A549 (cell line): Measurements from ENCODE around the gene IL22. TPM values are rescaled to one million over a fixed set of nuclear protein-coding genes. Genes with fewer than 3 reads are reported as not detected.
A peak's percentile ranks its signal among the peaks of the same experiment; 100 is the strongest.

Experiments
- ATAC-seq, 2 experiments: fragments of 200-7000 bp in 1 of 2; fragments of >200 bp in 1 of 2; cut with Nextera tagmentation in 1 of 2; cut with Tn5 transposase in 1 of 2; 3 replicates each; pipeline versions ENCODE4 v1.8.0 to v1.9.1; 2018 to 2020; ENCODE audit warnings: mild to moderate bottlenecking in 1 of 2, moderate library complexity in 1 of 2
- CTCF ChIA-PET: fragments of 300-600 bp; sonication (Branson Sonifier 250); formaldehyde crosslinking; extraction: SDS; loops from one replicate; lab custom pipeline; 2021; ENCODE audit warnings: antibody characterized with exemption, inconsistent platforms; lab: Yijun Ruan, JAX
- POLR2A ChIA-PET: fragments of 350-600 bp; formaldehyde crosslinking; extraction: SDS; loops from one replicate; lab custom pipeline; 2021; ENCODE audit warnings: antibody characterized with exemption, inconsistent platforms; lab: Yijun Ruan, JAX
- DNase-seq, 2 experiments: peaks; one replicate each; pipeline versions ENCODE4 v3.0.0 to v3.0.0-alpha.2; 2011 to 2016; ENCODE audit warnings: low read depth in 1 of 2, low spot score in 1 of 2
- FAIRE-seq: peaks from 2 replicates; lab custom pipeline; 2011; peaks lifted over from hg19 to GRCh38; lab: Jason Lieb, UNC
- H3K27ac ChIP-seq, 2 experiments: fragments of >200 bp; sonication (Bioruptor Twin); formaldehyde crosslinking; 3 replicates each; pipeline ENCODE4 v1.5.1; 2016 to 2017
- H3K4me1 ChIP-seq: fragments of >200 bp; sonication (Bioruptor Twin); formaldehyde crosslinking; 3 replicates; pipeline ENCODE4 v1.6.1; 2016
- H3K4me2 ChIP-seq: fragments of >200 bp; sonication (Bioruptor Twin); formaldehyde crosslinking; 3 replicates; pipeline ENCODE4 v1.6.1; 2016
- H3K4me3 ChIP-seq: fragments of >200 bp; sonication (Bioruptor Twin); formaldehyde crosslinking; 3 replicates; pipeline ENCODE4 v1.5.1; 2016
- H3K9me3 ChIP-seq: fragments of >200 bp; sonication (Bioruptor Twin); formaldehyde crosslinking; 3 replicates; pipeline ENCODE4 v1.6.1; 2016
- ATOH8 ChIP-seq: fragments of 250-450 bp; sonication (Bioruptor Pico); IDR thresholded peaks from 2 replicates; pipeline ENCODE4 v1.5.0; 2020; ENCODE audit warnings: low read depth, mild to moderate bottlenecking, moderate library complexity
- BHLHE40 ChIP-seq: IDR thresholded peaks from 2 replicates; pipeline ENCODE4 v1.6.1; 2012; ENCODE audit warnings: low read depth, low read length, inconsistent platforms
- CBX2 ChIP-seq: fragments of 200-600 bp; sonication (generic); IDR thresholded peaks from 2 replicates; pipeline ENCODE4 v1.6.1; 2016; ENCODE audit warnings: low read depth, mild to moderate bottlenecking, borderline replicate concordance
- CTCF ChIP-seq: fragments of >200 bp; sonication (Bioruptor Twin); formaldehyde crosslinking; IDR thresholded peaks from 3 replicates; pipeline ENCODE4 v1.5.1; 2016
- EHMT2 ChIP-seq: fragments of 200-600 bp; sonication (generic); IDR thresholded peaks from 2 replicates; pipeline ENCODE4 v1.6.1; 2016; ENCODE audit warnings: antibody characterized with exemption, low read depth, mild to moderate bottlenecking, moderate library complexity
- FOSB ChIP-seq: fragments of 250-450 bp; sonication (Bioruptor Pico); IDR thresholded peaks from 2 replicates; pipeline ENCODE4 v1.5.0; 2020; ENCODE audit warnings: mild to moderate bottlenecking, moderate library complexity
- HDAC2 ChIP-seq: fragments of 200-600 bp; sonication (generic); IDR thresholded peaks from 2 replicates; pipeline ENCODE4 v1.6.1; 2016
- HES2 ChIP-seq: fragments of >200 bp; sonication (Bioruptor Twin); formaldehyde crosslinking; IDR thresholded peaks from 2 replicates; pipeline ENCODE4 v1.6.1; 2016
- HOXB13 ChIP-seq: fragments of 250-450 bp; sonication (Bioruptor Pico); IDR thresholded peaks from 2 replicates; pipeline ENCODE4 v1.5.0; 2020; ENCODE audit warnings: low read depth, mild to moderate bottlenecking, moderate library complexity
- JUN ChIP-seq, 2 experiments: fragments of >200 bp; sonication (Bioruptor Twin); formaldehyde crosslinking; IDR thresholded peaks; 2 replicates in 1 of 2; 3 replicates in 1 of 2; pipeline ENCODE4 v1.6.1; 2016 to 2017
- JUNB ChIP-seq: fragments of >200 bp; sonication (Bioruptor Twin); formaldehyde crosslinking; IDR thresholded peaks from 2 replicates; pipeline ENCODE4 v1.6.1; 2016
- KDM1A ChIP-seq: fragments of 200-600 bp; sonication (generic); IDR thresholded peaks from 2 replicates; pipeline ENCODE4 v1.6.1; 2016; ENCODE audit warnings: low read depth, mild to moderate bottlenecking
- MAFK ChIP-seq: fragments of 450-650 bp; IDR thresholded peaks from 2 replicates; pipeline ENCODE4 v1.6.1; 2014; ENCODE audit not compliant: partially characterized antibody
- MAZ ChIP-seq: fragments of 150-350 bp; IDR thresholded peaks from 2 replicates; pipeline ENCODE4 v1.6.1; 2014; ENCODE audit warnings: antibody characterized with exemption, low read depth, low read length, borderline replicate concordance
- MYC ChIP-seq: IDR thresholded peaks from 2 replicates; pipeline ENCODE4 v1.6.1; 2012; ENCODE audit warnings: mild to moderate bottlenecking, inconsistent platforms, low read length, improper control_type of control experiment, borderline replicate concordance
- NFE2L2 ChIP-seq: fragments of 150-350 bp; conservative IDR thresholded peaks from 2 replicates; pipeline ENCODE4 v1.6.1; 2014; ENCODE audit warnings: low read length
- NPAS2 ChIP-seq: fragments of 250-450 bp; sonication (Bioruptor Pico); IDR thresholded peaks from 2 replicates; pipeline ENCODE4 v1.8.0; 2022; ENCODE audit warnings: mild to moderate bottlenecking, moderate library complexity, borderline replicate concordance
- PHF8 ChIP-seq: fragments of 200-600 bp; sonication (generic); IDR thresholded peaks from 2 replicates; pipeline ENCODE4 v1.6.1; 2016; ENCODE audit warnings: low read depth, mild to moderate bottlenecking, antibody characterized with exemption, moderate library complexity, borderline replicate concordance
- RAD21 ChIP-seq, 2 experiments: fragments of >200 bp in 1 of 2; sonication (Bioruptor Twin) in 1 of 2; formaldehyde crosslinking in 1 of 2; IDR thresholded peaks in 1 of 2; conservative IDR thresholded peaks in 1 of 2; 2 replicates in 1 of 2; 3 replicates in 1 of 2; pipeline ENCODE4 v1.6.1; 2012 to 2018; ENCODE audit warnings: inconsistent platforms in 1 of 2
- SMC3 ChIP-seq: fragments of >200 bp; sonication (Bioruptor Twin); formaldehyde crosslinking; IDR thresholded peaks from 3 replicates; pipeline ENCODE4 v1.6.1; 2018; ENCODE audit warnings: inconsistent platforms
- USF2 ChIP-seq: fragments of 450-650 bp; IDR thresholded peaks from 2 replicates; pipeline ENCODE4 v1.6.1; 2014; ENCODE audit warnings: antibody characterized with exemption
- ZC3H11A ChIP-seq: fragments of 450-650 bp; IDR thresholded peaks from 2 replicates; pipeline ENCODE4 v1.6.1; 2014; ENCODE audit warnings: antibody characterized with exemption, mild to moderate bottlenecking
- WGBS: methylation state at CpG from one replicate; pipeline ENCODE4 v1.1.6; 2017; ENCODE audit errors: missing lambda C conversion rate; 5-methylcytosine and 5-hydroxymethylcytosine counted together
- polyA plus RNA-seq, 4 experiments: library from polyadenylated mRNA; depleted of rRNA in 3 of 4; stranded (reverse); fragments of >200 nt; fragmentation: RNase III in 1 of 4; extraction: RNeasy Plus Mini Kit Qiagen cat#74134 plus additional on column Dnase treatment in 1 of 4; gene quantifications; 2 replicates in 3 of 4; 3 replicates in 1 of 4; pipeline ENCODE4 v1.2.3, GENCODE V29; 2011 to 2017

The IL22 gene
- polyA plus RNA-seq, 2 of the 4 experiments (the other 2 are of a cell fraction): not detected

GRCh38 chr12:68239309-68239982, 14.0 kb downstream of the IL22 start:
- no peak for ATAC-seq
- TF ChIP-seq MAZ (no peak), HDAC2 (no peak), ZC3H11A (no peak)
- H3K4me1 ChIP-seq: peaks cover 15% of the 10 kb centered on the region; the same call in 2 of the 3 replicates

GRCh38 chr12:68237619-68238018, 15.8 kb downstream of the IL22 start:
- Histone ChIP-seq H3K27ac (no peak overlapping the region), H3K4me2 (peak overlapping the region; percentile 92; the same call in 1 of the 3 replicates), H3K9me3 (no peaks in the 10 kb centered on the region), H3K4me1 (peaks cover 15% of the 10 kb centered on the region; the same call in 2 of the 3 replicates), H3K4me3 (no peak overlapping the region)
- CTCF ChIA-PET: interaction anchor here (1.5 kb wide), 1 partner anchor 15 kb away, joined by 11 read pairs; no protein-coding TSS in a partner anchor
- POLR2A ChIA-PET: no interaction called here
- TF ChIP-seq NPAS2 (CRISPR knock-in tag) (no peak), MAFK (no peak), BHLHE40 (no peak), USF2 (no peak), MYC (no peak), NFE2L2 (no peak), HDAC2 (no peak), FOSB (CRISPR knock-in tag) (no peak), ATOH8 (no peak), CBX2 (no peak), JUN (IDR thresholded peaks at IDR 0.05) (no peak), EHMT2 (no peak), KDM1A (no peak), SMC3 (no peak), JUNB (no peak), RAD21 (conservative IDR thresholded peaks at IDR 0.05 in 1 of 2, IDR thresholded peaks at IDR 0.05 in 1 of 2) (no peak), PHF8 (no peak)
- 56% methylated on average over 2 of the region's 2 CpGs for WGBS
- ATAC-seq (no peak), DNase-seq (no peak), FAIRE-seq (no peak)

More at GRCh38 chr12:68239309-68239982, 14.0 kb downstream of the IL22 start:
- Histone ChIP-seq H3K4me2 (0 out of 3 replicates have a peak overlapping the region, but pooled peaks have one; percentile 20), H3K27ac (no peak overlapping the region), H3K4me3 (no peak overlapping the region), H3K9me3 (no peaks in the 10 kb centered on the region)
- CTCF ChIA-PET: interaction anchor here (0.6 to 1.0 kb wide), 2 partner anchors 16 to 44 kb away, joined by 3 read pairs; no protein-coding TSS in a partner anchor
- POLR2A ChIA-PET: no interaction called here
- WGBS: 57% methylated on average over 6 of the region's 6 CpGs
- FAIRE-seq (no peak), DNase-seq (no peak)

GRCh38 chr12:68237078-68237477, 16.3 kb downstream of the IL22 start:
- H3K4me2 ChIP-seq: peak overlapping the region; percentile 92
- FAIRE-seq (no peak), DNase-seq (no peak), ATAC-seq (peak in 1 of 2 experiments; percentile 35; a peak in 2 of 6 replicates)
- ChIA-PET POLR2A (no interaction called here), CTCF (interaction anchor here (1.5 kb wide), 1 partner anchor 14 kb away, joined by 11 read pairs; no protein-coding TSS in a partner anchor)
- H3K4me3 ChIP-seq: peak overlapping the region; percentile 39
- H3K27ac ChIP-seq: peak overlapping the region in 1 of 2 experiments; percentile 58; a peak in 3 of 6 replicates
- peaks cover 15% of the 10 kb centered on the region; the same call in 2 of the 3 replicates for H3K4me1 ChIP-seq
- H3K9me3 ChIP-seq: no peaks in the 10 kb centered on the region
- TF ChIP-seq HES2: no peak
- no peak for TF ChIP-seq ATOH8
- TF ChIP-seq NFE2L2: no peak
- TF ChIP-seq NPAS2 (CRISPR knock-in tag): no peak
- TF ChIP-seq CTCF: no peak
- TF ChIP-seq MYC: no peak
- no peak for TF ChIP-seq HOXB13 (CRISPR knock-in tag)
- 69% methylated on average over 2 of the region's 2 CpGs for WGBS
